ENCODE data around the gene RNU7-1. TPM values are rescaled to one million over a fixed set of nuclear protein-coding genes. Genes with fewer than 3 reads are reported as not detected.

Gene RNU7-1
- total and polyA plus RNA-seq, 10 of the 15 experiments (the other 5 are each of a cell fraction or from before 2014, with no cell fraction given), result not detected

DNA sequence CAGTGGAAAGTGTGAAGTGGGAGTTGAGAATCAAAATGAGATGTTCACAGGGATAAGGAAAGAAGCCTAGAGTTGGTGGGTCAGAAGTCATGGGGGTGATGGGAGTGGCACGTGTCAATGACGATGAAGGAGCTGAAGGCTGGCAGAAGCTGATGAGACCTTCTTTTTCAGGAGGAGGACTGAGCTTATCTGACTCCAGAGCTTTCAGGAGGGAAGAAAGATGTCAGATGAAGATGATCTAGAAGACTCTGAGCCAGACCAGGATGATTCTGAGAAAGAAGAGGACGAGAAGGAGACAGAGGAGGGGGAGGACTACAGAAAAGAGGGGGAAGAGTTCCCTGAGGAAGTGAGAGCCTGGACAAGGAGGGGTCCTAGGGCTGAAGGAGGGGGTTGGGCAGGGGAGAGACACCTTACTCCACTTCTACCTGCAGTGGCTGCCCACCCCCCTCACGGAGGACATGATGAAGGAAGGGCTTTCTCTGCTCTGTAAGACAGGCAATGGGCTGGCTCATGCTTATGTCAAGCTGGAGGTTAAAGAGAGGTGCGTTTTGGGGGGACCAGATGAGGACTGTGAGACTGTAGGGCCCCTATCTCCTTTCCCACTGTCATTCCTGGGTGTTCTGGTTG lies 38.1 kb upstream of the RNU7-1 start:
- CTCF ChIA-PET, result interaction anchor here (0.7 to 4.5 kb wide), 5 partner anchors 11 to 36 kb away, joined by 3 to 21 read pairs (median 10); partner anchors contain the start of gene SPSB2
- no peak for TF ChIP-seq ZNF217 (IDR thresholded peaks at IDR 0.05)
- TF ChIP-seq POLR2AphosphoS2 (IDR thresholded peaks at IDR 0.05; ENCODE audit: low read depth, low read length), result no peak
- TF ChIP-seq POU2F2 (IDR thresholded peaks at IDR 0.05; ENCODE audit: borderline replicate concordance, low read depth, low read length), result no peak
- TF ChIP-seq, protein P1, sequence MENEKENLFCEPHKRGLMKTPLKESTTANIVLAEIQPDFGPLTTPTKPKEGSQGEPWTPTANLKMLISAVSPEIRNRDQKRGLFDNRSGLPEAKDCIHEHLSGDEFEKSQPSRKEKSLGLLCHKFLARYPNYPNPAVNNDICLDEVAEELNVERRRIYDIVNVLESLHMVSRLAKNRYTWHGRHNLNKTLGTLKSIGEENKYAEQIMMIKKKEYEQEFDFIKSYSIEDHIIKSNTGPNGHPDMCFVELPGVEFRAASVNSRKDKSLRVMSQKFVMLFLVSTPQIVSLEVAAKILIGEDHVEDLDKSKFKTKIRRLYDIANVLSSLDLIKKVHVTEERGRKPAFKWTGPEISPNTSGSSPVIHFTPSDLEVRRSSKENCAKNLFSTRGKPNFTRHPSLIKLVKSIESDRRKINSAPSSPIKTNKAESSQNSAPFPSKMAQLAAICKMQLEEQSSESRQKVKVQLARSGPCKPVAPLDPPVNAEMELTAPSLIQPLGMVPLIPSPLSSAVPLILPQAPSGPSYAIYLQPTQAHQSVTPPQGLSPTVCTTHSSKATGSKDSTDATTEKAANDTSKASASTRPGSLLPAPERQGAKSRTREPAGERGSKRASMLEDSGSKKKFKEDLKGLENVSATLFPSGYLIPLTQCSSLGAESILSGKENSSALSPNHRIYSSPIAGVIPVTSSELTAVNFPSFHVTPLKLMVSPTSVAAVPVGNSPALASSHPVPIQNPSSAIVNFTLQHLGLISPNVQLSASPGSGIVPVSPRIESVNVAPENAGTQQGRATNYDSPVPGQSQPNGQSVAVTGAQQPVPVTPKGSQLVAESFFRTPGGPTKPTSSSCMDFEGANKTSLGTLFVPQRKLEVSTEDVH (IDR thresholded peaks at IDR 0.05; ENCODE audit: low read depth, partially characterized antibody), result no peak
- TF ChIP-seq TCF12 (IDR thresholded peaks at IDR 0.05; ENCODE audit: low read depth, low read length), result no peak
- TF ChIP-seq ASH2L (IDR thresholded peaks at IDR 0.05; ENCODE audit: borderline replicate concordance, low read depth), result no peak
- TF ChIP-seq, protein P2, sequence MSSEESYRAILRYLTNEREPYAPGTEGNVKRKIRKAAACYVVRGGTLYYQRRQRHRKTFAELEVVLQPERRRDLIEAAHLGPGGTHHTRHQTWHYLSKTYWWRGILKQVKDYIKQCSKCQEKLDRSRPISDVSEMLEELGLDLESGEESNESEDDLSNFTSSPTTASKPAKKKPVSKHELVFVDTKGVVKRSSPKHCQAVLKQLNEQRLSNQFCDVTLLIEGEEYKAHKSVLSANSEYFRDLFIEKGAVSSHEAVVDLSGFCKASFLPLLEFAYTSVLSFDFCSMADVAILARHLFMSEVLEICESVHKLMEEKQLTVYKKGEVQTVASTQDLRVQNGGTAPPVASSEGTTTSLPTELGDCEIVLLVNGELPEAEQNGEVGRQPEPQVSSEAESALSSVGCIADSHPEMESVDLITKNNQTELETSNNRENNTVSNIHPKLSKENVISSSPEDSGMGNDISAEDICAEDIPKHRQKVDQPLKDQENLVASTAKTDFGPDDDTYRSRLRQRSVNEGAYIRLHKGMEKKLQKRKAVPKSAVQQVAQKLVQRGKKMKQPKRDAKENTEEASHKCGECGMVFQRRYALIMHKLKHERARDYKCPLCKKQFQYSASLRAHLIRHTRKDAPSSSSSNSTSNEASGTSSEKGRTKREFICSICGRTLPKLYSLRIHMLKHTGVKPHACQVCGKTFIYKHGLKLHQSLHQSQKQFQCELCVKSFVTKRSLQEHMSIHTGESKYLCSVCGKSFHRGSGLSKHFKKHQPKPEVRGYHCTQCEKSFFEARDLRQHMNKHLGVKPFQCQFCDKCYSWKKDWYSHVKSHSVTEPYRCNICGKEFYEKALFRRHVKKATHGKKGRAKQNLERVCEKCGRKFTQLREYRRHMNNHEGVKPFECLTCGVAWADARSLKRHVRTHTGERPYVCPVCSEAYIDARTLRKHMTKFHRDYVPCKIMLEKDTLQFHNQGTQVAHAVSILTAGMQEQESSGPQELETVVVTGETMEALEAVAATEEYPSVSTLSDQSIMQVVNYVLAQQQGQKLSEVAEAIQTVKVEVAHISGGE (CRISPR knock-in tag; IDR thresholded peaks at IDR 0.05), result no peak
- TF ChIP-seq, protein P3, sequence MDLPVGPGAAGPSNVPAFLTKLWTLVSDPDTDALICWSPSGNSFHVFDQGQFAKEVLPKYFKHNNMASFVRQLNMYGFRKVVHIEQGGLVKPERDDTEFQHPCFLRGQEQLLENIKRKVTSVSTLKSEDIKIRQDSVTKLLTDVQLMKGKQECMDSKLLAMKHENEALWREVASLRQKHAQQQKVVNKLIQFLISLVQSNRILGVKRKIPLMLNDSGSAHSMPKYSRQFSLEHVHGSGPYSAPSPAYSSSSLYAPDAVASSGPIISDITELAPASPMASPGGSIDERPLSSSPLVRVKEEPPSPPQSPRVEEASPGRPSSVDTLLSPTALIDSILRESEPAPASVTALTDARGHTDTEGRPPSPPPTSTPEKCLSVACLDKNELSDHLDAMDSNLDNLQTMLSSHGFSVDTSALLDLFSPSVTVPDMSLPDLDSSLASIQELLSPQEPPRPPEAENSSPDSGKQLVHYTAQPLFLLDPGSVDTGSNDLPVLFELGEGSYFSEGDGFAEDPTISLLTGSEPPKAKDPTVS (IDR thresholded peaks at IDR 0.05; ENCODE audit: low read depth, low read length), result no peak
- TF ChIP-seq ZNF274 (IDR thresholded peaks at IDR 0.05; ENCODE audit: insufficient read depth, insufficient read length), result no peak
- no peak for TF ChIP-seq HDGF (IDR thresholded peaks at IDR 0.05)
- TF ChIP-seq, protein P4, sequence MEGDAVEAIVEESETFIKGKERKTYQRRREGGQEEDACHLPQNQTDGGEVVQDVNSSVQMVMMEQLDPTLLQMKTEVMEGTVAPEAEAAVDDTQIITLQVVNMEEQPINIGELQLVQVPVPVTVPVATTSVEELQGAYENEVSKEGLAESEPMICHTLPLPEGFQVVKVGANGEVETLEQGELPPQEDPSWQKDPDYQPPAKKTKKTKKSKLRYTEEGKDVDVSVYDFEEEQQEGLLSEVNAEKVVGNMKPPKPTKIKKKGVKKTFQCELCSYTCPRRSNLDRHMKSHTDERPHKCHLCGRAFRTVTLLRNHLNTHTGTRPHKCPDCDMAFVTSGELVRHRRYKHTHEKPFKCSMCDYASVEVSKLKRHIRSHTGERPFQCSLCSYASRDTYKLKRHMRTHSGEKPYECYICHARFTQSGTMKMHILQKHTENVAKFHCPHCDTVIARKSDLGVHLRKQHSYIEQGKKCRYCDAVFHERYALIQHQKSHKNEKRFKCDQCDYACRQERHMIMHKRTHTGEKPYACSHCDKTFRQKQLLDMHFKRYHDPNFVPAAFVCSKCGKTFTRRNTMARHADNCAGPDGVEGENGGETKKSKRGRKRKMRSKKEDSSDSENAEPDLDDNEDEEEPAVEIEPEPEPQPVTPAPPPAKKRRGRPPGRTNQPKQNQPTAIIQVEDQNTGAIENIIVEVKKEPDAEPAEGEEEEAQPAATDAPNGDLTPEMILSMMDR (IDR thresholded peaks at IDR 0.05 in 2 of 3, conservative IDR thresholded peaks at IDR 0.05 in 1 of 3; ENCODE audit: control insufficient read depth in 2 of 3, extremely low read depth in 1 of 3, insufficient read depth in 1 of 3, low read depth in 3 of 3, low read length in 3 of 3), result no peak

More for the DNA sequence above, 38.1 kb upstream of the RNU7-1 start:
- ChIA-PET SMC1A (ENCODE audit: uncharacterized antibody, unreplicated experiment) (interaction anchor here (0.7 to 1.5 kb wide), 4 partner anchors 8 to 208 kb away, joined by 3 read pairs; no protein-coding TSS in a partner anchor), POLR2A (interaction anchor here (0.8 to 4.3 kb wide), 9 partner anchors 9 to 54 kb away, joined by 3 to 18 read pairs (median 4); partner anchors contain the start of genes C12orf57, CDCA3, ENO2 and RNU7-1), RAD21 (ENCODE audit: unreplicated experiment) (interaction anchor here (1.8 kb wide), 1 partner anchor 33 kb away, joined by 7 read pairs; the partner anchor contains the start of gene SPSB2)
- DNase-seq (ENCODE audit: low read depth, low spot score), result no peak
- Histone ChIP-seq H3K27ac (ENCODE audit: control insufficient read depth, insufficient read depth) (no peak overlapping the region), H3K36me3 (ENCODE audit: control insufficient read depth in 2 of 2, insufficient read depth in 2 of 2, low read length in 1 of 2) (no peaks in the 10 kb centered on the region), H3K4me2 (ENCODE audit: control insufficient read depth, insufficient read depth) (peak overlapping the region; percentile 83; the same call in 1 of the 2 replicates), H3K4me3 (peak overlapping the region; percentile 93), H4K20me1 (ENCODE audit: control insufficient read depth, insufficient read depth) (no peaks in the 10 kb centered on the region), H3K79me2 (ENCODE audit: control insufficient read depth, insufficient read depth, low read length) (no peaks in the 10 kb centered on the region), H3K27me3 (replicated peaks in 1 of 2; ENCODE audit: control insufficient read depth in 2 of 2, insufficient read depth in 2 of 2, low read length in 1 of 2) (no peaks in the 10 kb centered on the region), H3K9ac (ENCODE audit: control insufficient read depth, insufficient read depth, low read length) (no peak overlapping the region), H2AFZ (ENCODE audit: control insufficient read depth, low read depth, low read length) (no peak overlapping the region), H3K9me3 (replicated peaks; ENCODE audit: control insufficient read depth, insufficient read depth, low read length) (no peaks in the 10 kb centered on the region), H3K4me1 (ENCODE audit: control insufficient read depth, insufficient read depth, low read length) (0 out of 2 replicates have a peak, but pooled peaks cover 3% of the 10 kb centered on the region)
- intact Hi-C loops (cut with micrococcal nuclease; ENCODE audit: unreplicated experiment) (no loop called here), in situ Hi-C loops (cut with MboI) (no loop called here)
- WGBS (ENCODE audit: insufficient coverage, insufficient replicate concordance, low lambda C conversion rate, missing lambda C conversion rate), result 53% methylated on average over 5 of the region's 5 CpGs
- FAIRE-seq, result no peak
- BruUV-seq (replicated peaks), result no TSS peak
- no peak for ATAC-seq

All from GM12878 (cell line).